Measurements from ENCODE around the gene RAB3IP.

DNA sequence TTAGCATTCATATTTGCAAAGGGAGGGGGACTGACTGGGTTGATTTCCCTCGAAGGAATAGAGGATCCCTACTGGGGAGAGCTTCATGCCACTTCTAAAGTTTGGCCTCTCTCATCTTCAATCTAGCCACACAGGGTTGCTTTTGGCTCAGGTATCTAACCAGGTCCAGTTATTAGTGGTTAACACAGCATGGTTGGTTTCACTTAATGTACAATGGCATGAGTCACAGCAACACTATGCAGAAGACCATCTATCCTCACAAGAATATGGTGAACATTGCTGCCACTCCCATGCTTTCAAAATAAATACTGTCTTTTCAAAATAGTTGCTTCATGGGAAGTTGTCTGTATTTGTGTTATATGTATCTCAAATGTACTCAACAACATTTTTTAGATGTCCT, 6.6 kb upstream of the RAB3IP start:
- TF ChIP-seq, protein P1, sequence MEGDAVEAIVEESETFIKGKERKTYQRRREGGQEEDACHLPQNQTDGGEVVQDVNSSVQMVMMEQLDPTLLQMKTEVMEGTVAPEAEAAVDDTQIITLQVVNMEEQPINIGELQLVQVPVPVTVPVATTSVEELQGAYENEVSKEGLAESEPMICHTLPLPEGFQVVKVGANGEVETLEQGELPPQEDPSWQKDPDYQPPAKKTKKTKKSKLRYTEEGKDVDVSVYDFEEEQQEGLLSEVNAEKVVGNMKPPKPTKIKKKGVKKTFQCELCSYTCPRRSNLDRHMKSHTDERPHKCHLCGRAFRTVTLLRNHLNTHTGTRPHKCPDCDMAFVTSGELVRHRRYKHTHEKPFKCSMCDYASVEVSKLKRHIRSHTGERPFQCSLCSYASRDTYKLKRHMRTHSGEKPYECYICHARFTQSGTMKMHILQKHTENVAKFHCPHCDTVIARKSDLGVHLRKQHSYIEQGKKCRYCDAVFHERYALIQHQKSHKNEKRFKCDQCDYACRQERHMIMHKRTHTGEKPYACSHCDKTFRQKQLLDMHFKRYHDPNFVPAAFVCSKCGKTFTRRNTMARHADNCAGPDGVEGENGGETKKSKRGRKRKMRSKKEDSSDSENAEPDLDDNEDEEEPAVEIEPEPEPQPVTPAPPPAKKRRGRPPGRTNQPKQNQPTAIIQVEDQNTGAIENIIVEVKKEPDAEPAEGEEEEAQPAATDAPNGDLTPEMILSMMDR (IDR thresholded peaks at IDR 0.05): no peak
- TF ChIP-seq POLR2A (IDR thresholded peaks at IDR 0.05) (no peak), EP300 (IDR thresholded peaks at IDR 0.05) (no peak)
